TTC549 (cell line): ENCODE data around the gene KCNMB4.
"Not testable (repeated sequence)": the region's sequence is repeated elsewhere in the genome, so short reads cannot be mapped to it uniquely, and the experiment has no call there.

Experiments
- FAIRE-seq: peaks from 2 replicates; lab custom pipeline; 2012; peaks lifted over from hg19 to GRCh38; lab: Jason Lieb, UNC

Gene KCNMB4

DNA sequence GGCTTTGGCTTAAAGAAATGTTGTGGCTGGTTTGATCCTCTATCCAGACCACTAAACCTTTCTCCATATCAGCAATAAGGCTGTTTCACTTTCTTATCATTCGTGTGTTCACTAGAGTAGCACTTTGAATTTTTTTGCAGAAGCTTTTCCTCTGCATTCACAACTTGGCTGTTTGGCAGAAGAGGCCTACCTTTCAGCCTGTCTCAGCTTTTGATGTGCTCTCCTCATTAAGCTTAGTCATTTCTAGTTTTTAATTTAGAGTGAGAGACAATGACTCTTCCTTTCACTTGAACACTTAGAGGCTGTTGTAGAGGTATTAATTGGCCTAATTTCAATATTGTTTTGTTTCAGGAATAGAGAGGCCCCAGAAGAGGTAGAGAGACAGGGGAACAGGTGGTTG, 13.8 kb downstream of the KCNMB4 start:
- FAIRE-seq, result no peak

DNA sequence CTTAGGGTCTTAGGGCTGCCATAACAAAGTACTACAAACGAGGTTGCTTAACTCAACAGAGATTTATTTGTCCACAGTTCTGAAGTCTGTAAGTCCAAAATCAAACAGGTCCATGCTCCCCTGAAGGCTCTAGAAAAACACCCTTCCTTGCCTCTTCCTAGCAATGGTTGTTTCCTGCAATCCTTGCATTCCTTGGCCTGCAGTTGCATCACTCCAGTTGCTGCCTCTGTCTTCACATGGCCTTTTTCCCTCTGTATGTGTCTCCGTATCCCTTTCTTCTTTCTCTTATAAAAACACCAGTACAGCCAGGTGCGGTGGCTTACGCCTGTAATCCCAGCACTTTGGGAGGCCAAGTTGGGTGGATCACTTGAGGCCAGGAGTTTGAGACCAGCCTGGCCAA, 17.4 kb downstream of the KCNMB4 start:
- FAIRE-seq, result no peak

- FAIRE-seq, result no peak
Observed at GRCh38 chr12:70383886-70384285, 17.8 kb downstream of the KCNMB4 start.

GRCh38 chr12:70386771-70387170, 20.7 kb downstream of the KCNMB4 start:
- no peak for FAIRE-seq

DNA sequence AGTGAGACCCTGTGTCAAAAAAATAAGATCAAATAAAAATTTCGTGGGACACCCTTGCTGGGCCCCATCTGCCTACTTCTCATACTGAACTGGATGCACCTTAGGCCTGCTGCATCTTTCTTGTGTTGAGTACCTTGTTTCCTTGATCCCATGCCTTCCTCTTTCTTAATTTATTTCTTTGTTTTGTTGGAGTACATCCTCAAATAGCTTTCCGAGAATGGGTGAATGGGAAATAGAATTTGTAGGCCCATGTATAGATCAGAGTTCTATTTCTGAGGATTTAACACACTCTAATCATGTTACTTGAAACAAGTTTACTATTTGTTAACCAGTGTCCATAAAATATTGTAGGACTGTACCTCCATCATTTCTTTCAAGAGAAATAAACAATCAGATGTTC, 23.6 kb downstream of the KCNMB4 start:
- FAIRE-seq, result no peak

DNA sequence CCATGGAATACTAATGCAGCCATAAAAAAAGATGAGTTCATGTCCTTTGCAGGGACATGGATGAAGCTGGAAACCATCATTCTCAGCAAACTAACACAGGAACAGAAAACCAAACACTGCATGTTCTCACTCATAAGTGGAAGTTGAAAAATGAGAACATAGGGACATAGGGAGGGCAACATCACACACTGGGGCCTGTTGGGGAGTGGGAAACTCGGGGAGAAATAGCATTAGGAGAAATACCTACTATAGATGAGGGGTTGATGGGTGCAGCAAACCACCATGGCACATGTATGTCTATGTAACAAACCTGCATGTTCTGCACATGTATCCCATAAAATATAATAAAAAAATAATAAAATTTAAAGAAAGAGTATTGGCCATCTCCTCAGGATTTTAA, 26.5 kb downstream of the KCNMB4 start:
- not testable (repeated sequence) for FAIRE-seq

DNA sequence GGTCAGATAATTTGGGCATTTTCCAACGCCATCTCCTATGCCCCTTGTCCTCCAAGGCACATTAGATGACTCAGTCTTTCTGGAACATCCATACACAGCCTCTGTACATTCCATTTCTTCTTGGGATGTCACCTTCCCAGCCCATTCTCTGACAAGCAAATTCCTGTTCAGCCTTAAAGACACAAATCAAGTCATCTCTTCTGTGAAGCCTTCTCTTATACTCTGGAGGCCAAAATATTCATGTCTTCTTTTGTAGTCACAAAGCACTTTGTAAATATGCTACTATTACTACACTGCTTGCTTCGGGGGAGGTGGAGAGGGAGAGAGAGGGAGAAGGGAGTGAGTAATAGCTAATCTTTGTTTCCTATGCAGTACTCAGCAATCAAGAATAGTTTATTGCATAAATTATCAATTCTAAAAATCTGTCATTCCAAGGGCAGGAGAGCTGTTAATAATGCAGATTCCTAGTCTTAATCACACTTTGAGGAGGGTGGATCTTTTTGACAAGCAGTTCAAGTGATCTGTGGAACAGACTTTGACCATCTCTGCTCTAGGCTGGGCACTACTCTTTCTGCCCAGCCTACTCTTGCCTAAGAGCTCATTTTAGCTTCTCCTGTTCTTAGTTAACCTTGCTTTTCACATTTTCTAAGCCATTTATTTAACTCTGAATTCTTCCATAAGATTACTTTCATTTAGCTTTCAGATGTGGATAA, 27.9 kb downstream of the KCNMB4 start:
- no peak for FAIRE-seq

DNA sequence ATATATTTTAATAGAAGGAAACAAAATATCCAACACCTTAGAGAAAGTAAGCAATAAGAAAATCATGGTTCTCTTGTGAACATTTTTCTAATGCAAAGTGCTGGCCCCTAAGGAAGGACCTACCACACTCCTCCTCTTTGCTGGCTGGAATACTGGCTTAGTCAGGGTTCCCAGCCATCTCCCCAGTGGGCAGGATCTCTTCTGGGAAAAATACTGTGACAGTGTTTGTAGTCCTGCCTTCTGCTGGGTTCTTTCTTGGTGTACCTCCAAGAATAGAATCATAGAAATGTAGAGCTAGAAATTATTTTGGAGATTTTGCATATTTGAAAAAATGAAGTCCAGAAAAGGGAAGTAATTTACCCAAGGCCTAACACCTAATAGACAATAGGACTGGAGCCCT, 31.9 kb downstream of the KCNMB4 start:
- no peak for FAIRE-seq

GRCh38 chr12:70398862-70399261, 32.8 kb downstream of the KCNMB4 start:
- FAIRE-seq, result no peak

DNA sequence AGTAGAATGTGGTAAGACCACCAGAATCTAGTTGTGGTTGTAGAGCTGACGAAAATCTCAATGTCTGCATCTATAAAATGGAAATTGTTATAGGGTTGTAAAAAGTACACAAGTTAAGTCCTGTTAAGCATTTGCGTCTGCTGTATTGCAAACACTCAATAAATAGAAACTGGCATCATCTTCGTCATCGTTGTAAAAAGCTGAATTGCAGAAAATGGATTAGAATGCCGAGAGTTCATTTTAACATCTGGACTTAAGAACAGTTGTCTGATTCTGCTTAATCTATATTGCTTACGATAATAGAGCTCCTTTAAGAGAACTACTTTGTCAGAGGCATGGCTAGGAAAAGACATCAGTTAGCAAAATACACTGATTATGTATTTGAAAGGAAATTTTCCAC, 33.2 kb downstream of the KCNMB4 start:
- FAIRE-seq, result no peak

DNA sequence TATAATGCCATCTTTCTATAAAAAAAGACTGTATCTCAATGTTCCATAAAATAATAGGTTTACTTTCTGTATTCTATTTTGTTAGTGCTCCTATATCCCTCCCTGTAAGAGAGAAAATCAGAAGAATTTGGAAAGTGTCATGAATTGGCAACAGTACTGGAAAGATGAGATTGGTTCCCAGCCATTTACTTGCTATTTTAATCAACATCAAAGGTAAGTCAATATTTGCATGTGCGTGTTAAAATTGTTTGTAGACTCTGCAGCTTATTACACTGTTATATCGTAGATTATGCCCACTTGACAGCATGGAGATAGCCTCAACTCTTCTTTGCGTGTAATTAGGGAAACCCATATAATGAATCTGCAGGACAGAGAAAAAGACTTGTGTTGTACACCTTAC, 34.0 kb downstream of the KCNMB4 start:
- no peak for FAIRE-seq

GRCh38 chr12:70402597-70402996, 36.5 kb downstream of the KCNMB4 start:
- no peak for FAIRE-seq

- FAIRE-seq, result no peak
Observed at GRCh38 chr12:70403826-70404225, 37.7 kb downstream of the KCNMB4 start.

DNA sequence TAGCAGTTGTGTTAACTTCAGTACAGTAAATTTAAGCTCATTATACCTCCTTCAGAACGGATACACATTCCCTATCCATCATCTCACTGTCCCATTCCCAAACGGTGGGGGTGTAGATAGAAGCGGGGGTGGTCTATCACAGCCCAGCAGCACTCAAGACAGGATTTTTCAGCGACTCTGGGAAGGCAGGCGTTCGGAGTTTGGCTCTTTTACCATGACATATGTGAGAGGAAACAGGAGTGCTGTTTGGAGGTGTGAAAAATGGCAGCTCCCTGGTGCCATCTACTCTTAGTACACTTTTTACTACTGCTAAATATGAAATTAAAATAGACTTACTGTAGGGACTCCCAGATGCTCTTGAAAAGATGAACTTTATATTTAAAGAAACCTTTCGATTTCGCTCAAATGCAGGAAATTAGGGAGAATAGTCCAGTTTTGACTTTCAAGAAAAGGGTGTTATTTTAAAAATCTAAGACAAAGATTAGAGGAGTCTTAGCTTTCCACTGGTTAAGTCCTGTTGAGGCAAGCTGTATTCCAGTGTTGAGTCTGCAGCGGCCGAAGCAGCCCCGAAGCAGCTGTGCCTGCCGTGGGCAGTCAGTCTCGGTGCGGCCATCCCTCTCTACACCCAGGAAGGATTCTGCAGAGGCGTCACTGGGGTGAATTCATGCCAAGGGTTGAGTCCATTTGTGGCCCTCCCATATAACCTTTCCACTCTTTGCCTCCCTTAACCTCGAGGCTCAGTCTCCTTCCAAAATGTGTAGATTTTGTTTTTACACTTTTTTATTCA, 42.1 kb downstream of the KCNMB4 start:
- no peak for FAIRE-seq

DNA sequence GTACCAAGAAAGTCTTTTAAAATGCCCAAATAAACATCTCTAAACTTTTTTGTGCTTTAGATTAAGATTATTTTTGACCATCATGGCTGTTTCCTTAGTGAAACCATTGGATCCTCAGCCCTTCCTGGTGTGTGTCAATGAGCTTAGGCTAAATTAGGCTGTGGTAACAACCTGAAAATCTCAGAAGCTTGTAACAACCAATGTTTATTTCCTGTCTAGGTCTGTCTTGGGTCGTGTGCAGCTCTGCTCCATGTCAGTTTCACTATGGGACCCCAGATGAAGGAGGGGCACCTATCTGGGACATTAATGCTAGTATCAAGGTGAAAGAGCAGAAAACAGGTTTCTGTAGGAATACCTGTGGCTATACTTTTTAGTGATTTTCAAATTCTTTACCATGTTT, 49.9 kb downstream of the KCNMB4 start:
- FAIRE-seq, result no peak

DNA sequence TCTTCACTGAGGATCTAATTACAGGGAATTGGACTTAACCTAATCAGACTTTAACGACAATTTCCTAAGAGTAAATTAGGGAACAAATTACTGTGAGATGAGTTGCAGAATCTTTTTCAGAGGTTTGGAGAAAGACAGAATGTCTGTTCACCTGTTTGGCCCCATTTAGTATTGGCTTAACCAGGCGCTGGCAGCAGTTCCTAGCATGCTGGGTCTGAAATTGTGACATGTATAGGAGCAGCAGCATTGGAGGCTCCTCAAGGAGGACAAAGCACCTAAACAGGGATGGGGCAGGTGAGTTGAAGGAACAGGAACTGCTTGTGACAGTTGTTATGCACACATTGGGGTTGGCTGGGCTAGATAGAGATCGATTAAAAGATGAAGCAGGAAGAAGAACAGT, 51.0 kb downstream of the KCNMB4 start:
- FAIRE-seq, result no peak

GRCh38 chr12:70418101-70418500, 52.0 kb downstream of the KCNMB4 start:
- FAIRE-seq, result no peak

- no peak for FAIRE-seq
Observed at GRCh38 chr12:70422631-70423030, 56.5 kb downstream of the KCNMB4 start.

DNA sequence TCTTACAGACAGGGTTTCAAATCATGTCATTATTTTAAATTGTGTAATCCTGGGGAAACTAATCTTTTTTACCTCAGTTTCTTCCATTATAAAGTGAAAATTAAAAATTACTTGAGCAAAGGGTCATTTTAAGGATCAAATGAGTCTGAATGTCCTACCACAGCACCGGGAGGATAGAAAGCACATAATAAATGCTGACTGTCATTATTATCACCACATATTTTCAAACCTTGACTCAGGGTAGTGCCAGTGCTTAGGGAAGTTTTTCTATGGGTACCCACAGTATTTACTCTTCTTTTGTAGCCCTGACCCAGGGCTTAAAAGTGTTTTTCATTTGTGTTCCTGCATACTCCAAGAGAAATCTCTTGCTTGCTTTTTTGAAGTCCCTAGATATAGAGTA, 60.5 kb downstream of the KCNMB4 start:
- FAIRE-seq, result no peak

DNA sequence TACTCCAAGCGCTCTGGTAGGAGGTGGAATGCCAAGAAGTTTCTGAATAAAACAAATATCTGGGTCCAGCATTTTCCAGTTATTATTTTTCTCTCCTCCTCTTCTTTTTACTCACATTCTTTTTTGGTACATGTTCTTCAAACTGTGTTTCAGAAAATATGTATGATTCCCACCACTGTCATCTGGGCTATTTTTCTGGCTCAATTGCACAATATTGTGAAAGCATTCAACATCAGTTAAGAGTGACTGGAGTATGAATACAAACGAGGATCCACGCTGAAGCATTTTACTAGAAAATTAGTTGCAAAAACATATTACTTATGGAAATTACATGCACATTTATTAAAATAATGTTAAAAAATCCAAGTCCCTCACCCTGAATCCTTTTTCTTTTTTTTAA, 61.5 kb downstream of the KCNMB4 start:
- FAIRE-seq, result no peak

DNA sequence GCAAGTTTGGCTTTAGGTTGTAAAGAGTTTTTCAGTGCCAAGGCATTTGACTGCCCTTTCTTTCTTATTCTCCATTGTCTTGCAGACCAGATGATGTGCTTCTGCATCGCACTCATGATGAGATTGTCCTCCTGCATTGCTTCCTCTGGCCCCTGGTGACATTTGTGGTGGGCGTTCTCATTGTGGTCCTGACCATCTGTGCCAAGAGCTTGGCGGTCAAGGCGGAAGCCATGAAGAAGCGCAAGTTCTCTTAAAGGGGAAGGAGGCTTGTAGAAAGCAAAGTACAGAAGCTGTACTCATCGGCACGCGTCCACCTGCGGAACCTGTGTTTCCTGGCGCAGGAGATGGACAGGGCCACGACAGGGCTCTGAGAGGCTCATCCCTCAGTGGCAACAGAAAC, 64.3 kb downstream of the KCNMB4 start:
- no peak for FAIRE-seq

GRCh38 chr12:70436836-70437235, 70.7 kb downstream of the KCNMB4 start:
- no peak for FAIRE-seq

- FAIRE-seq, result no peak
Observed at GRCh38 chr12:70443062-70443673, 77.1 kb downstream of the KCNMB4 start.

DNA sequence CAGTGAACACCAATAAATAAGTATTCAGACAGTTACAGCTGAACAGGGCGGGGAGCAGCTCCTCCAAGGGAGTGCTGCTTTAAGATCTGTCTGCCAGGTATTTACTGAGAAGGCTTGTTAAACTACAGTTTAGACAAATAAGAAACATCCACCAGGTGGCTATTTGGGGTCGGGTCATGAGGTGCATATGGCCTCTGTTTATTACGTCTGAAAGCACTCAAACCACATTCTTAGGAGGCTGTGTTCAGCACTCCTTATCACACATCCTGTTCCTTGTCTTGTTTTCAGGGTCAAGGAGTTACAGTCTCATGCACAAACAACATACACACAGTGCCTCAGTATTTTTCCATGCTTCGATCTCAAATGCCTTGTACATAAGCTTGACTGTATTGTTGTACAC, 78.8 kb downstream of the KCNMB4 start:
- FAIRE-seq, result no peak
